ENCODE measurements around the gene NTSR2. TPM values are rescaled to one million over a fixed set of nuclear protein-coding genes. Genes with fewer than 3 reads are reported as not detected.

The NTSR2 gene
- total RNA-seq, 4 donors from 2014 or later = not detected

GRCh38 chr2:11621410-11621809, 48.6 kb downstream of the NTSR2 start:
- no peak overlapping the region for H3K27ac ChIP-seq
- H3K27me3 ChIP-seq = no peaks in the 10 kb centered on the region
- H3K4me3 ChIP-seq = no peak overlapping the region
- peak in 1 of 2 donors; percentile 35 for DNase-seq (ENCODE audit: low spot score in 2 of 2)
- no peaks in the 10 kb centered on the region for H3K9me3 ChIP-seq
- H3K36me3 ChIP-seq = peaks cover 42% of the 10 kb centered on the region
- 36% methylated on average over 2 of the region's 2 CpGs for WGBS
- TF ChIP-seq EP300 (IDR thresholded peaks at IDR 0.05) (no peak), POLR2AphosphoS5 (IDR thresholded peaks at IDR 0.05) (no peak), POLR2A (IDR thresholded peaks at IDR 0.05) (no peak)
- TF ChIP-seq, protein P1, sequence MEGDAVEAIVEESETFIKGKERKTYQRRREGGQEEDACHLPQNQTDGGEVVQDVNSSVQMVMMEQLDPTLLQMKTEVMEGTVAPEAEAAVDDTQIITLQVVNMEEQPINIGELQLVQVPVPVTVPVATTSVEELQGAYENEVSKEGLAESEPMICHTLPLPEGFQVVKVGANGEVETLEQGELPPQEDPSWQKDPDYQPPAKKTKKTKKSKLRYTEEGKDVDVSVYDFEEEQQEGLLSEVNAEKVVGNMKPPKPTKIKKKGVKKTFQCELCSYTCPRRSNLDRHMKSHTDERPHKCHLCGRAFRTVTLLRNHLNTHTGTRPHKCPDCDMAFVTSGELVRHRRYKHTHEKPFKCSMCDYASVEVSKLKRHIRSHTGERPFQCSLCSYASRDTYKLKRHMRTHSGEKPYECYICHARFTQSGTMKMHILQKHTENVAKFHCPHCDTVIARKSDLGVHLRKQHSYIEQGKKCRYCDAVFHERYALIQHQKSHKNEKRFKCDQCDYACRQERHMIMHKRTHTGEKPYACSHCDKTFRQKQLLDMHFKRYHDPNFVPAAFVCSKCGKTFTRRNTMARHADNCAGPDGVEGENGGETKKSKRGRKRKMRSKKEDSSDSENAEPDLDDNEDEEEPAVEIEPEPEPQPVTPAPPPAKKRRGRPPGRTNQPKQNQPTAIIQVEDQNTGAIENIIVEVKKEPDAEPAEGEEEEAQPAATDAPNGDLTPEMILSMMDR (IDR thresholded peaks at IDR 0.05) = no peak
- no peaks in the 10 kb centered on the region for H3K4me1 ChIP-seq

DNA sequence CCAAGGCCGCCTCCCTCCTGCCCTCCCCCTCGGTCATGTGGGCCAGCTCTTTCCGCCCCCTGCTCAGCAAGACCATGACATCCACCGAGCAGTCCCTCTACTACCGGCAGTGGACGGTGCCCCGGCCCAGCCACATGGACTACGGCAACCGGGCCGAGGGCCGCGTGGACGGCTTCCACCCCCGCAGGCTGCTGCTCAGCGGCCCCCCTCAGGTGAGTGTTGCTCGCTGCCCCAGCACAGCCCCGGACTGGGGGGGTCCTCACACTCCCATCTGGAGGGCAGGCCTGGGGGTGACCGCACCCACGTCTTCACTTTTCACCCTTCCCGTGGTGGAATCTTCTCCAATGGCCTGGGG, 51.3 kb downstream of the NTSR2 start:
- Histone ChIP-seq H3K36me3 (peaks cover 32% of the 10 kb centered on the region), H3K27me3 (no peaks in the 10 kb centered on the region), H3K9me3 (no peaks in the 10 kb centered on the region), H3K27ac (no peak overlapping the region), H3K4me1 (no peaks in the 10 kb centered on the region), H3K4me3 (no peak overlapping the region)
- TF ChIP-seq POLR2A (IDR thresholded peaks at IDR 0.05) (no peak), POLR2AphosphoS5 (IDR thresholded peaks at IDR 0.05) (no peak), EP300 (IDR thresholded peaks at IDR 0.05) (no peak)
- TF ChIP-seq, protein P1 (IDR thresholded peaks at IDR 0.05) = no peak
- no peak for DNase-seq (ENCODE audit: low spot score in 2 of 2)
- 93% methylated on average over 15 of the region's 20 CpGs for WGBS

DNA sequence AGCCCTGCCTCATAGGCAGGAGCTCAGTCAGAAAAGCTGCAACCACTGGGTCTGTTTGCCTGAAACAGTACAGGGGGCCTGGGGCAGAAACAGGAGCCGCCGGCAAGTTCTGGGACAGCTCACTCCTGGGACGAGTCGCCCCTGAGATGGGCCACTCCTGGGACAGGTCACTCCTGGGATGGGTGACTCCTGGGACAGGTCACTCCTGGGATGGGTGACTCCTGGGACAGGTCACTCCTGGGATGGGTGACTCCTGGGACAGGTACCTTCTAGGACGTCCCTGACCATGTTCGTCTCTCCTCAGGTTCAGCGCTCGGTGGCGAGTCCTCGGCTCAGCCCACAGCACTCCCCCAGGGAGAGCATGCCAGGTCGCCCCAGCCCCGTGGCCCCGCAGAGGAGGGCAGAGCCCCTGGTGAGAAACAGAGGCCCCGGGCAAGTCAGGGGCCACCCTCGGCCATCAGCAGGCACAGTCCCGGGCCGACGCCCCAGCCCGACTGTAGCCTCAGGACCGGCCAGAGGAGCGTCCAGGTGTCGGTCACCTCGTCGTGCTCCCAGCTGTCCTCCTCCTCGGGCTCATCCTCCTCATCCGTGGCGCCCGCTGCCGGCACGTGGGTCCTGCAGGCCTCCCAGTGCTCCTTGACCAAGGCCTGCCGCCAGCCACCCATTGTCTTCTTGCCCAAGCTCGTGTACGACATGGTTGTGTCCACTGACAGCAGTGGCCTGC, 51.8 kb downstream of the NTSR2 start:
- no peak overlapping the region for H3K4me3 ChIP-seq
- H3K27ac ChIP-seq = no peak overlapping the region
- DNase-seq (ENCODE audit: low spot score in 2 of 2) = no peak
- TF ChIP-seq POLR2AphosphoS5 (IDR thresholded peaks at IDR 0.05) = no peak
- TF ChIP-seq EP300 (IDR thresholded peaks at IDR 0.05) = no peak
- no peak for TF ChIP-seq POLR2A (IDR thresholded peaks at IDR 0.05)
- TF ChIP-seq, protein P1 (IDR thresholded peaks at IDR 0.05) = no peak
- no peaks in the 10 kb centered on the region for H3K4me1 ChIP-seq
- WGBS = 94% methylated on average over 14 of the region's 33 CpGs
- H3K9me3 ChIP-seq = no peaks in the 10 kb centered on the region
- no peaks in the 10 kb centered on the region for H3K27me3 ChIP-seq
- peaks cover 32% of the 10 kb centered on the region for H3K36me3 ChIP-seq

DNA sequence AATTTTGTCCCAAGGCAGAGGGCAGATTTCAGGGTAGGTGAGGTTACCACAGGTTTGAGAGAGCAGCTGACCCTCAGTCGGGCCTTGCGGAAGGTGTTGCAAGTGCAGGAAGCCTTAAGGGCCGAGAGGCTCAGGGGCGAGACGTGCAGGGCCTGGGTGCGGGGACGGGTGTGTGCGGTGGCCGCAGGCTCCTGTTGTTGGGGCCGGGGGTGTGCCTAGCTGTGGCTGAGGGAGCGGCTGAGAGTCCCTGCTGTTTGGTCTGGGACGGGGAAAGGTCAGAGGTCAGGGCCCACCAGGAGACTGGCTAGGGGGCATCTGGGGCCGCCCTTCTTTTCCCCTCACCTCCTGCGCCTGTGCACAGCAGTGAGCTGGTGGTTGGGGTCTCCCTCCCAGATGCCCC, 52.5 kb downstream of the NTSR2 start:
- Histone ChIP-seq H3K27ac (no peak overlapping the region), H3K36me3 (peaks cover 32% of the 10 kb centered on the region), H3K4me3 (no peak overlapping the region), H3K4me1 (no peaks in the 10 kb centered on the region), H3K27me3 (no peaks in the 10 kb centered on the region), H3K9me3 (no peaks in the 10 kb centered on the region)
- 93% methylated on average over 12 of the region's 14 CpGs for WGBS
- DNase-seq (ENCODE audit: low spot score in 2 of 2) = no peak
- no peak for TF ChIP-seq EP300 (IDR thresholded peaks at IDR 0.05)
- no peak for TF ChIP-seq POLR2AphosphoS5 (IDR thresholded peaks at IDR 0.05)
- TF ChIP-seq POLR2A (IDR thresholded peaks at IDR 0.05) = no peak
- TF ChIP-seq, protein P1 (IDR thresholded peaks at IDR 0.05) = no peak

DNA sequence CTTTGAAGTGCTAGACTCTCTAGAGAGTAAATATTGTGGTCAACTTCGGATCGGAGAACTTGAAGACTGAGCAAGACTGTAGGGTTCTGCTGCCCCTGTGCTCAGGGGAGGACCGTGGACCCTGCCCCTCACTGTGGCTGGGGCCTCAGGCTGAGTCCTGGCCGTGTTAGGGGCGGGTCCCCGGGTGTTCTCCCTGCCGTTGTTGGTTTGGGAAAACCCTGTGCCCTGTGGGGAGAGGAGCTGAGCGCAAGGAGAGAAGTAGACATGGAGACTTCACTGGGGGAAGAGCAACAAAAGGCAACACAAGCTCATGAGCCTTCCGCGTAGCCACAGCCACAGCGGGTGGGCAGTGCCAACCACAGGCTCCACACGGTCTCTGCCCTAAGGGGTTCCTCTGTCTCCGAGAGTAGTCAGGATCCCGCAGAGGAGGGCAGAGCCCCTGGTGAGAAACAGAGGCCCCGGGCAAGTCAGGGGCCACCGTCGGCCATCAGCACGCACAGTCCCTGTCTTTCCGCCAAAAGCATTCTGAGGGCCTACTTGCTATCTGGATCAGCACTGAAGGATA, 53.1 kb downstream of the NTSR2 start:
- TF ChIP-seq, protein P1 (IDR thresholded peaks at IDR 0.05) = no peak
- TF ChIP-seq EP300 (IDR thresholded peaks at IDR 0.05) (no peak), POLR2A (IDR thresholded peaks at IDR 0.05) (no peak), POLR2AphosphoS5 (IDR thresholded peaks at IDR 0.05) (no peak)
- no peaks in the 10 kb centered on the region for H3K4me1 ChIP-seq
- H3K27me3 ChIP-seq = no peaks in the 10 kb centered on the region
- H3K36me3 ChIP-seq = peaks cover 32% of the 10 kb centered on the region
- no peak overlapping the region for H3K27ac ChIP-seq
- no peak for DNase-seq (ENCODE audit: low spot score in 2 of 2)
- no peaks in the 10 kb centered on the region for H3K9me3 ChIP-seq
- H3K4me3 ChIP-seq = no peak overlapping the region
- 71% methylated on average over 19 of the region's 19 CpGs for WGBS

Data from suprapubic skin (tissue), 4 donors.